Stimulated activated CD8-positive, alpha-beta memory T cell treated with anti-CD3 and anti-CD28 coated beads, Interleukin-2, amount 100 ng/mL, for 1 hour (primary cell): Measurements from ENCODE around the gene TMCC1.
"Not testable (repeated sequence)": the region's sequence is repeated elsewhere in the genome, so short reads cannot be mapped to it uniquely, and the experiment has no call there.

ENCODE experiments used
- DNase-seq, 2 donors: peaks; one replicate each; pipeline ENCODE4 v3.0.0-alpha.2; 2020; ENCODE audit warnings: low read depth in 2 of 2

The TMCC1 gene

DNA sequence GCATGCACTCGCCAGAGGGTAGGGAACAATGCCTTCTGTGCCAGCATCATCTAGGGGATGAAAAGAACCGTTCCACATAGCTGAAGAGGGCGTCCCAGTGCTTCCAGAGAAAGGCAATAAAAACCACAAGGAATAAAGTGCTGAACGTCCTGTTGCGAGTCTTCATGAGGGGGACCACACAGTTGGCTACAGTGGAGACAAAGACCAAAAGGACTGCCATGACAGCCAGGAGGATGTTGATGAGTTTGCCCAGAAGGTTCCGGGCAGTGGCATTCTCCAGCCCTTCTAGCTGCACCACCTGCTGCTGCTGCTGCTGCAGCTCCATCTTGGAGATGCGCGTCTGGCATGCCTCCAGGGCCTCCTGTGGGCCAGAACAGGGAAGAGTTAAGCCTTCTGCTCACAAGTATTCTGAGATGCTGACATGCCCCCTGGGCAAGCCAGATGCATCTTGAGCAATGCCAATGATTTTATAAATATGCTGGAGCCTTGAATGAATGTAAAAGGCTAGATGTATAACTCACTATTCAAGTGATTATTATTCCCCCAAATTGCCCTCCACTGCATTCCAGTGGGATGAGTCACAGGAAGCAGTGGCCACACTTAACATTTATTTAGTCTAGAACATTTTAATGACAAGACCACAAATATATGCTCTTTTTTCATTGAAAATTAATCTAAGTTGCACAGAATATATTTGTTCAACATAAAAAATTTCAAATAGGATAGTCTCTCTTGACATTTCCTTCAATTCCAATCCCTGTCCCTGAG, 241.9 kb downstream of the TMCC1 start:
- no peak for DNase-seq

DNA sequence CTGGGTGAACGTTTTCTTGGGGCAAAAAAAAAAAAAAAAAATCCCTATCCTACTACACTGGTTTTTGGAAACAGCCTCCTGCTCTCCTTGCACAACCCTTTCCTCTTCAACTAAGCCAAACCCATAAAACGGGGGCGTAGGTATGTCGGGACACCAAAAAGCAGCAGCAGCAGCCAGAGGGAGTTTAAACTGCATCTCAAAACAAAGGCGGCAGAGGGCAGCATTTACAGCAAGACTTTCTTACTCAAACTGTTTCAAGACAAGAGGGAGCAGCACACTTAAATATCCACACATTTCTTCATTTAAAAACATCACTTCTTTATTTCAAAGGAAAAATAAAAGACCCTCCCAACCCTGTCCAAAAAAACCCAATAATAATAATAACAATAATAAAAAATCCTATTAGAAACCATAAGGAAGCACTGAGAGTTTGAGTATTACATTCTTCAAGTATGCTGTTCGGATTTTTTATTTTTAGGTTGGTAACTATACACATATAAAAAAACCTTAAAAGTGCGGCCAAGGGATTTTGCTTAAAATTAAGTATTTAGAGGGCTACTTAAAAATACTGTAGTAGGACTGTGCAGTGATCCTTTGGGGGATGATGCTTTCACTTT, 243.1 kb downstream of the TMCC1 start:
- DNase-seq = no peak

DNA sequence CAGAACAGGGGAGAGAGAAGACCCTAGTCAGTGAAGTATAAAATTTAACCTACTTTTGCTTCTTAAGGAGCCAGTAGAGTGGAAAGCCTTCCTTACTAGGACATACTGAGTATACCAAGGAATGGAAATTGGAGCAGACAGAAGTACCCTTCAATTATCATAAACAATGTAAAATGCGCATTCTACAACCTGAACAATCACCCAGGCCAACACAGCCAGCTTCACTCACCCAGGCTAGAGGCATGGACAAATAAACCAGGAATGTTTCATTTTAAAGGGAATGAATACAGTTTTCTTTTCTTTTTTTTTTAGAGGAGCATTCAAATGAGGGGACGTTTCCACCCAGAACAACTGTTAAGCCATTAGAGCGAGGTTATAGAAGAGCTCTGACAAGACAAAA, 245.1 kb downstream of the TMCC1 start:
- no peak for DNase-seq

- no peak for DNase-seq
These were observed 248.2 kb downstream of the TMCC1 start for GRCh38 chr3:129645286-129645685.

DNA sequence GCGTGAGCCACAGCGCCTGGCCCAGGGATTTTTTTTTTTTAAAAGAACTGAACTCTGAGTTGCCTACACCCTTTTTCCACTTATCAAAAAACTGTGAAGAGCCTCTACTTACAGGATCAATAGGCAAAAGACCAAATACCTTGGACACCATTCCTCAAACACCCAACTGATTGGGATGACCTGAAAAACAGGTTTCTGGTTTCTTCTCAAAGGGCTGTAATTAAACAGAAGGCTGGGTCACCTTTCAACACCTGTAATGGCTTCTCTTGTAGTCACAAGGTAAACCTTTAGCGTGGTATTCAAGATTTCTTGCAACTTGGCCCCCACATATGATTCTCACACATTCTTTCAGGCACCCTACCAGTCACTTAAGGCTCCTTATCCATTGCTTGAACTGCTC, 248.7 kb downstream of the TMCC1 start:
- no peak for DNase-seq

GRCh38 chr3:129641567-129642260, 251.8 kb downstream of the TMCC1 start:
- DNase-seq = not testable (repeated sequence)

- not testable (repeated sequence) for DNase-seq
These were observed 252.5 kb downstream of the TMCC1 start for GRCh38 chr3:129640985-129641384.

- DNase-seq = no peak
These were observed 255.0 kb downstream of the TMCC1 start for GRCh38 chr3:129638481-129638880.

DNA sequence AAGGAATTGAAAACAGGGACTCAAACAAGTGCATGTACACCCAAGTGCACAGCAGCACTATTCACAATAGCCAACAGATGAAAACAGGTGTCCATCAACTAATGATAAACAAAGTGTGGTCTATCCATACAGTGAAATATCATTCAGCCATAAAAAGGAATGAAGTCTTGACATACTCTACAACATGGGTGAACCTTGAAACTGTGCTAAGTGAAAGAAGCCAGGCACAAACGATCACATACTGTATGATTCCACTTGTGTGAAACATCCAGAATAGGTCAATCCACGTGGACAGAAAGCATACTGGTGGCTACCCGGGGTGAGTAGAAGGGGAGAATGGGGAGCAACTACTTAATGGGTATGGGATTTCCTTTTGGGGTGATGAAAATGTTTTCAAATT, 257.4 kb downstream of the TMCC1 start:
- no peak for DNase-seq

DNA sequence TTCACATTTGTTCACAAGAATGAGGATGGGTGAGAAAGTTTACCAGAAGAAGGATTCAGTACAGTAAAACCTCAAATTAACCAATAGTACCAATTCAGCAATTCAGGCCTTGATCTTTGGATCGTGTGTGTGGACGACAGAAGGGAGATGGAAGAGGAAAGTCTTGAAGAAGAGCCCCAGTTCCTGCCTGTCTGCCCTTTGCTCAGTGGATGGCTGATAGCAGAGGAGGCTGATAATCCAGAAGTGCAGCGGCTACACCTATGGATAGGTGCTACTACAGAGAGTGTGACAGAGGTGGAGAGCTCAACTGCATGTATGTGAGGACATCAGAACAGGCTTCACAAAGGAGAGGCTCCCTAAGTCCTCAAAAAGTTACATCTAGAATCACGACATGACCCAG, 257.9 kb downstream of the TMCC1 start:
- no peak for DNase-seq

GRCh38 chr3:129633751-129634481, 259.6 kb downstream of the TMCC1 start:
- DNase-seq = no peak

DNA sequence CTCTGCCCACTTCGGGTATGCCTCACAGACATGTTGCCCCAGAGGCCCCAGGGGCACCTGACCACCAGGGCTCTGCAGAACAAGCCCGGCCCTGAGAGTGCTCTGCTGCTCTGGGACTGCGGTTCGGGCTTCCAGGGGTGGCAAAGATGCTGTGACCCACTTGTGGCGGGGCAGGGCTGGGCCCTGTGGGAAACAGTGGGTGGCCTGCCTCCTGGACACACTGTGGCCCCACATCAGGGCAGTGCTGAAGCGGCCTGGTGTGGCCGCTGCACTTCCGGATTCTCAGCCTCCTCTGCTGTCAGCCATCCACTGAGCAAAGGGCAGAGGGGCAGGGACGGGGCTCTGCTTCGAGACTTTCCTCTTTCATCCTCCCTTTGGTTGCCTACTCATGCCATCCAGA, 260.5 kb downstream of the TMCC1 start:
- DNase-seq = no peak

- DNase-seq = no peak
These were observed 261.0 kb downstream of the TMCC1 start for GRCh38 chr3:129632556-129632955.

DNA sequence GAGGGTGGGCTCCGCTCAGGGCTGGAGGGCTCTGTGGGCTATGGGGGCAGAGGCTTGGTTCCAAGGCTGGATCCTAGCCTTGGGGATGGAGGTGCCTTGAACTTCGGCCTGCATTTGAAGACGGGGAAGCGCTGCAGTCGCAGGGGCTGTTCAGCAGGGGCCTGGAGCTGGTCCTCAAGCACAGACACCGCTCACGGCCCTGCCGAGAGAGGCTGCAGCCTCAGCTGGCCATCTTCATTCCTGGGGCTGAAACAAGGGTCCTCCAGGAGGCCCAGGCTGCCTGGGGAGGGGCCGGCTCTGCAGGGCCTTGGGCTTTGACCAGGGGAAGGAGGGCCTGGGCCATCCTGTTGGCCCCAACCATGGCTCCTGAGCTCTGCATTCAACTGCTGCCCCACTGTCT, 261.5 kb downstream of the TMCC1 start:
- no peak for DNase-seq

DNA sequence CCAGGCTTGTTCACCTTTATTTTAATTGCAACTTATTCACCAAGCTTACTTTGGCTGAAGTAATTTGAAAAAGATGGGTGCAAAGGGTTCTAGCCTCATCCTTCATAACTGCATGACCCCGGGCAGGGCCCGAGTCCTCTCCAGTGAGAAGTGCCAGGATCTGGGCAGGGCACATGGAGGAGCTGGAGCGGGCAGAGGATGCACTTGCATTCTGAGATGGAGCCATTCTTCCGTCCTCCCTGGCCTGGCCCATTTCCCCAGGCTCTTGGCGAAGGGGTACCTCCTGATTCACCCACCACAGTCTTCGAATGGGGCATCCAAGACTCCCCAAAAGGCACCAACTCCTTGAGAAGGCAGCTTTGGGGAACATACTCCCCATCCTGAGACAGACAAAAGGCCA, 264.5 kb downstream of the TMCC1 start:
- DNase-seq = no peak

DNA sequence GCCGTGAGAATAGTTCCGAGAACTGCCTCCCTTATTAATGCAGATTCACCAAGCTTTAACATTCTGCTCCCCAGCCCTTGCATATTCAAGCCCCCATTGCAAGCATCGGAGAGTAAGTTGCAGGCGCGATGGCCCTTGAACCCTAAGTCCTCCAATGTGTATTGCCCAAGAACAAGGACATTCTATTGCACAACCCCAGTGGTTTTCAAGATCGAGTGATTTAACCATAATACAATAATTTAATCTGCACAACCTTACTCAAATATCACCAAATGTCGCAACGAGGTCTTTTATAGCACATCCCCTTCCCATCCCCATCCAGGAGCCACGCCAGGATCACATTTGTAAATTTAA, 265.4 kb downstream of the TMCC1 start:
- no peak for DNase-seq

DNA sequence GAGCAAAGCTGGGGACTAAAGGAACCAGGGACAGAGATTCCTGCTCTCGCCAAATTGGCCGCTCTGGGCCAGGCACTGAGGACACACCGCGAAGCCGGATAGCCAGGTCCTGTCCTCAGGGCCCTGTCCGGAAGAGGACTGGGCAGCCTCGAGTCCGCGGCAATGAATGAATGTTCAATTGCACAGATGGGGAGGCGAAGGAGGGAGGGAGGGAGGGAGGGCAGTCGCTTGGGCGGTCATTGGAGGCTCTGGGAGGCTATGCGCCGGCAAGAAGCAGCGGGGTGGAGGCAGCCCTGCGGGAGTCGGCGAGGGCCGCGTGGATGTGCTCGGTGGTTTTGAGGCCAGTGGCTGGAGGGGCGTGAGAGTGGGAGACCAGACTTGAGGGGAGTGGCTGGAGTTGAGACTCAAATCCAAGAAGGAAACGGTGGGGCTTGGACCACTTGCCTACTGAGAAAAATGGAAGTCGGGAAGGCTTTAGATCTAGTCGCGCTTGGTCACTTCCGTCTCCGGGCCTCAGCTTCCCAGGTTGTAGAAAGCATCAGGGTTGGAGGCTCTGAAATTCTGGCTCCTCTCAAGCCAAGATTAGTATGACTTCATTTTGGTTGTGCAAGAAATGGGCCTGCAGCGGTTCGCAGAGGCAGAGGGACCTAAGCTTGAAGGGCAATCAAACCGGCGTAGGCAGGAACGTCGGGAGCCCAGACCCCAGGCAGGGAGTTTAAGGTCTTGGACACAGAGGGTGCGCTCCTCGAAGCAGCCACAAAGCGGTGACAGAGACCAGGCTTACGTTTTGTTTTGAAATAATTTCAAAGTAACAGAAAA, 266.0 kb downstream of the TMCC1 start:
- DNase-seq = peak; percentile 29 to 40

- peak; percentile 33 for DNase-seq
These were observed 266.7 kb downstream of the TMCC1 start for GRCh38 chr3:129626744-129627349.

GRCh38 chr3:129625072-129625874, 268.2 kb downstream of the TMCC1 start:
- no peak for DNase-seq

- DNase-seq = no peak
These were observed 269.0 kb downstream of the TMCC1 start for GRCh38 chr3:129624347-129625071.
